Endothelial cell of umbilical vein (primary cell): ENCODE results near the gene GRID1. TPM values are rescaled to one million over a fixed set of nuclear protein-coding genes. Genes with fewer than 3 reads are reported as not detected.

ENCODE experiments used
- BruUV-seq: library from RNA; stranded (reverse); fragments of 400-500 nt; replicated peaks from 2 replicates; lab custom pipeline; 2021; lab: Mats Ljungman, UMichigan
- CTCF ChIA-PET: fragments of 300-600, 350-600 bp; sonication (Branson Sonifier 250); formaldehyde crosslinking; loops from one replicate; lab custom pipeline; 2021; ENCODE audit warnings: antibody characterized with exemption, inconsistent platforms; lab: Charles Lee
- POLR2A ChIA-PET: fragments of 300-600, 350-600 bp; sonication (Branson Sonifier 250); formaldehyde crosslinking; loops from one replicate; lab custom pipeline; 2021; ENCODE audit warnings: antibody characterized with exemption, inconsistent platforms; lab: Charles Lee
- DNase-seq: peaks from one replicate; pipeline ENCODE4 v3.0.0-alpha.2; 2011; ENCODE audit warnings: low read depth, low spot score
- FAIRE-seq: peaks from 2 replicates; lab custom pipeline; 2011; peaks lifted over from hg19 to GRCh38; lab: Jason Lieb, UNC
- H2AFZ ChIP-seq: 2 replicates; pipeline ENCODE4 v1.6.0; 2012; ENCODE audit warnings: low read depth, low read length, control low read depth, inconsistent platforms
- H3K27ac ChIP-seq: 2 replicates; pipeline ENCODE4 v1.5.1; 2011; ENCODE audit warnings: low read depth, mild to moderate bottlenecking, control low read depth, low read length, moderate library complexity; ENCODE audit not compliant: insufficient read depth
- H3K27me3 ChIP-seq, 2 experiments: 2 replicates each; pipeline versions ENCODE4 v1.6.0 to v1.6.1; 2011; ENCODE audit warnings: low read length in 2 of 2, mixed read lengths in 1 of 2; ENCODE audit not compliant: control insufficient read depth in 2 of 2, insufficient read depth in 2 of 2
- H3K36me3 ChIP-seq, 2 experiments: 2 replicates in 1 of 2; 3 replicates in 1 of 2; pipeline ENCODE4 v1.5.1; 2011; ENCODE audit warnings: low read length in 2 of 2, mild to moderate bottlenecking in 1 of 2, moderate library complexity in 1 of 2; ENCODE audit not compliant: control insufficient read depth in 2 of 2, insufficient read depth in 2 of 2; ENCODE audit errors: extremely low read depth in 1 of 2
- H3K4me1 ChIP-seq: 3 replicates; pipeline ENCODE4 v1.5.1; 2011; ENCODE audit warnings: mild to moderate bottlenecking, low read length; ENCODE audit not compliant: control insufficient read depth, insufficient read depth; ENCODE audit errors: extremely low read depth
- H3K4me2 ChIP-seq: 2 replicates; pipeline ENCODE4 v1.6.1; 2011; ENCODE audit warnings: low read length, control low read depth, mixed read lengths; ENCODE audit not compliant: insufficient read depth
- H3K4me3 ChIP-seq, 3 experiments: fragments of 200-600 bp in 1 of 3; sonication (generic), shearing (Covaris generic) in 1 of 3; replicated peaks in 1 of 3; 2 replicates each; pipeline ENCODE4 v1.5.1; 2011 to 2016; ENCODE audit warnings: control low read depth in 3 of 3, low read length in 3 of 3, mild to moderate bottlenecking in 2 of 3, inconsistent platforms in 1 of 3, low read depth in 1 of 3, moderate library complexity in 1 of 3; ENCODE audit not compliant: insufficient read depth in 1 of 3
- H3K79me2 ChIP-seq: 2 replicates; pipeline ENCODE4 v1.6.0; 2012; ENCODE audit warnings: low read length, inconsistent platforms; ENCODE audit not compliant: control insufficient read depth, insufficient read depth
- H3K9ac ChIP-seq: replicated peaks from 2 replicates; pipeline ENCODE3; 2011; ENCODE audit warnings: low read length, control low read depth; ENCODE audit not compliant: insufficient read depth; ENCODE audit errors: extremely low read depth
- H3K9me1 ChIP-seq: replicated peaks from 3 replicates; pipeline ENCODE4 v1.6.0; 2011; ENCODE audit warnings: mild to moderate bottlenecking, low read length; ENCODE audit not compliant: control insufficient read depth, insufficient read depth; ENCODE audit errors: extremely low read depth
- H3K9me3 ChIP-seq: replicated peaks from 2 replicates; pipeline ENCODE4 v1.5.1; 2012; ENCODE audit warnings: low read length, inconsistent platforms; ENCODE audit not compliant: control insufficient read depth, insufficient read depth
- H4K20me1 ChIP-seq: replicated peaks from 2 replicates; pipeline ENCODE3; 2011; ENCODE audit warnings: mild to moderate bottlenecking, low read length; ENCODE audit not compliant: control insufficient read depth, insufficient read depth; ENCODE audit errors: extremely low read depth
- EZH2 ChIP-seq: IDR thresholded peaks from 2 replicates; pipeline ENCODE4 v1.6.1; 2012; ENCODE audit warnings: borderline replicate concordance, low read depth, mild to moderate bottlenecking, moderate library complexity, low read length, inconsistent platforms; ENCODE audit not compliant: severe bottlenecking
- FOS ChIP-seq: IDR thresholded peaks from 2 replicates; pipeline ENCODE4 v1.6.1; 2011; ENCODE audit warnings: mild to moderate bottlenecking, low read length, moderate library complexity, borderline replicate concordance; ENCODE audit not compliant: insufficient read depth
- GATA2 ChIP-seq: IDR thresholded peaks from 2 replicates; pipeline ENCODE4 v1.7.0; 2011; ENCODE audit warnings: low read depth, mild to moderate bottlenecking, moderate library complexity, mixed read lengths, low read length; ENCODE audit not compliant: insufficient read length, insufficient read depth
- JUN ChIP-seq: IDR thresholded peaks from 2 replicates; pipeline ENCODE4 v1.6.1; 2011; ENCODE audit warnings: borderline replicate concordance, low read depth; ENCODE audit not compliant: insufficient read length, insufficient read depth
- MAX ChIP-seq: IDR thresholded peaks from 2 replicates; pipeline ENCODE4 v1.6.1; 2011; ENCODE audit not compliant: insufficient read depth, insufficient read length
- MYC ChIP-seq: IDR thresholded peaks from one replicate; pipeline ENCODE4 v1.6.1; 2011; ENCODE audit warnings: mild to moderate bottlenecking, low read depth, low read length
- POLR2A ChIP-seq: IDR thresholded peaks from 2 replicates; pipeline ENCODE4 v1.6.1; 2012; ENCODE audit warnings: low read depth, mild to moderate bottlenecking, control low read depth, low read length
- POLR2AphosphoS5 ChIP-seq: IDR thresholded peaks from 2 replicates; pipeline ENCODE4 v1.6.1; 2012; ENCODE audit warnings: low read depth, mild to moderate bottlenecking, control low read depth, low read length, moderate library complexity; ENCODE audit not compliant: insufficient read depth
- dilution Hi-C: fragments of 300-500 bp; cut with MboI; formaldehyde crosslinking; loops from one replicate; pipeline ENCODE4 v1.15.0; 2019; ENCODE audit warnings: low sequenced_read_pairs; ENCODE audit not compliant: extremely low pct_ligation_motif_present
- intact Hi-C: fragments of 100-400 bp; cut with micrococcal nuclease; formaldehyde crosslinking; loops from one replicate; pipeline ENCODE4 v1.10.0; 2022
- polyA plus RNA-seq, 4 experiments: library from polyadenylated mRNA; depleted of rRNA in 3 of 4; stranded (reverse) in 3 of 4; unstranded in 1 of 4; fragments of >200 nt; gene quantifications; 2 replicates each; pipeline versions ENCODE4 v1.2.1 to v1.2.3, GENCODE V29; 2011 to 2012; ENCODE audit warnings: missing spikeins in 1 of 4
- total RNA-seq: library from RNA; stranded (reverse); gene quantifications from 2 replicates; pipeline ENCODE4 v1.2.3, GENCODE V29; 2021
- TF ChIP-seq, protein P1 (sequence below), 2 donors: IDR thresholded peaks; 1 replicate in 1 of 2; 2 replicates in 1 of 2; pipeline ENCODE4 v1.5.1; 2011; ENCODE audit warnings: low read length in 2 of 2, mild to moderate bottlenecking in 2 of 2, moderate library complexity in 2 of 2, control low read depth in 1 of 2, inconsistent platforms in 1 of 2, low read depth in 1 of 2; ENCODE audit not compliant: insufficient read depth in 1 of 2; ENCODE audit errors: extremely low read depth in 1 of 2

GRID1 gene
- total and polyA plus RNA-seq, 2 donors (not counting 3 experiments of a cell fraction or from before 2014, with no cell fraction given), result not detected

DNA sequence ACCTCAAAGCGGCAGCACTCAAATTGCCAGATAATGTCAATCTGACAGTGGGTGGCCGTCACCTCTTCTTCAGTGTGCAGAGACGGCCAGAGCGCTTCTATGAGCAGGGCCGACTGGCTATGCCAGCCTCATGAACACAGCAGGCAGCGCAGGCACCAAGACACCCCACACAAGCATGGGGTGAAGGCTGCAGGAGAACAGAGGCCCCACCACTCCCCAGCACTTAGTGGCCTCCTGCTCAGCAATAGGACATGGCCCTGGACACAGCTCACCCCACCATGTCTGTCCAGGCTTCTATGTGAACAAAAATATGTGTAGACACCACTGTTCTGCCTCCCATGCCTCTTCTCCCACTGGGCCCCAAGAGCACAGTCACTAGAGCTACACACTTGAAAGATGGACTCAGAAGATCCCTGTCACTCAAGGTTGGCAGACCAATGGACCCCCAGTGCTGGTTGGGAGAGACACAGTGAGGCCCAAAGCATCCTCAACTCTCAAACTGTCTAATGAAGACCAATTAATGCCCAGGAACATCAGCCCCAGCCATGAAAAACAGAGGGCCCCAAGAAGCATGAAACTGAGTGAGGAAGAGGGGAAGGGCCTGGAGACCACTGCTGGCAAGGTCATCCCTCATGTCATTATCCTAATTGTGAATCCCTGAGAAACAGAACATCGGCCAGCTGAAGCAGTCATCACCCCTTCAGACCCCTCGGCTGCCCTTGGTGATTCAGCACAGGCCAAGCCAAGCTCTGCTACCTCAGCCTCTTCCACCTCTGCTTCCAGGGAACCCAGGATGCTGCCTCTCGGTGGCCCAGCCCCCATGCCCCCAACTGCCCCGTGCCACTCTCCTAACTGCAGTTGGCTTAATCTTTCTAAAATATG, 77.7 kb downstream of the GRID1 start:
- CTCF ChIA-PET, result no interaction called here
- Histone ChIP-seq H3K9ac (no peak overlapping the region), H4K20me1 (no peaks in the 10 kb centered on the region), H3K36me3 (no peaks in the 10 kb centered on the region), H3K9me1 (no peaks in the 10 kb centered on the region), H3K27me3 (no peaks in the 10 kb centered on the region), H3K4me2 (no peak overlapping the region), H3K4me1 (no peaks in the 10 kb centered on the region), H3K27ac (no peak overlapping the region), H3K79me2 (no peaks in the 10 kb centered on the region), H2AFZ (no peak overlapping the region), H3K9me3 (no peaks in the 10 kb centered on the region), H3K4me3 (no peak overlapping the region)
- DNase-seq, result no peak
- dilution Hi-C loops, result no loop called here
- no TSS peak for BruUV-seq
- TF ChIP-seq POLR2A (no peak), GATA2 (no peak), MAX (no peak), MYC (no peak), JUN (no peak), FOS (no peak), POLR2AphosphoS5 (no peak), EZH2 (no peak)
- TF ChIP-seq, protein P1, sequence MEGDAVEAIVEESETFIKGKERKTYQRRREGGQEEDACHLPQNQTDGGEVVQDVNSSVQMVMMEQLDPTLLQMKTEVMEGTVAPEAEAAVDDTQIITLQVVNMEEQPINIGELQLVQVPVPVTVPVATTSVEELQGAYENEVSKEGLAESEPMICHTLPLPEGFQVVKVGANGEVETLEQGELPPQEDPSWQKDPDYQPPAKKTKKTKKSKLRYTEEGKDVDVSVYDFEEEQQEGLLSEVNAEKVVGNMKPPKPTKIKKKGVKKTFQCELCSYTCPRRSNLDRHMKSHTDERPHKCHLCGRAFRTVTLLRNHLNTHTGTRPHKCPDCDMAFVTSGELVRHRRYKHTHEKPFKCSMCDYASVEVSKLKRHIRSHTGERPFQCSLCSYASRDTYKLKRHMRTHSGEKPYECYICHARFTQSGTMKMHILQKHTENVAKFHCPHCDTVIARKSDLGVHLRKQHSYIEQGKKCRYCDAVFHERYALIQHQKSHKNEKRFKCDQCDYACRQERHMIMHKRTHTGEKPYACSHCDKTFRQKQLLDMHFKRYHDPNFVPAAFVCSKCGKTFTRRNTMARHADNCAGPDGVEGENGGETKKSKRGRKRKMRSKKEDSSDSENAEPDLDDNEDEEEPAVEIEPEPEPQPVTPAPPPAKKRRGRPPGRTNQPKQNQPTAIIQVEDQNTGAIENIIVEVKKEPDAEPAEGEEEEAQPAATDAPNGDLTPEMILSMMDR (IDR thresholded peaks at IDR 0.05; ENCODE audit: extremely low read depth in 1 of 2, insufficient read depth in 1 of 2, low read depth in 1 of 2, low read length in 2 of 2), result no peak
- POLR2A ChIA-PET, result no interaction called here
- no peak for FAIRE-seq
- intact Hi-C loops, result no loop called here
